Measurements from ENCODE around the gene PTPRO. TPM values are rescaled to one million over a fixed set of nuclear protein-coding genes. Genes with fewer than 3 reads are reported as not detected.

Gene PTPRO
- total RNA-seq, 1 donor: 3.4 TPM

- Histone ChIP-seq H3K9me3 (ENCODE audit: low read depth, low read length) (no peaks in the 10 kb centered on the region), H3K4me3 (ENCODE audit: low read length) (no peak overlapping the region), H3K27me3 (ENCODE audit: insufficient read depth, low read length) (no peaks in the 10 kb centered on the region), H3K4me1 (ENCODE audit: insufficient read depth, low read length) (no peaks in the 10 kb centered on the region)
These were observed 70.7 kb downstream of the PTPRO start for GRCh38 chr12:15393037-15393436.

- Histone ChIP-seq H3K27me3 (ENCODE audit: insufficient read depth, low read length) (no peaks in the 10 kb centered on the region), H3K4me3 (ENCODE audit: low read length) (no peak overlapping the region), H3K4me1 (ENCODE audit: insufficient read depth, low read length) (no peaks in the 10 kb centered on the region), H3K9me3 (ENCODE audit: low read depth, low read length) (no peaks in the 10 kb centered on the region)
These were observed 71.7 kb downstream of the PTPRO start for GRCh38 chr12:15393995-15394394.

- Histone ChIP-seq H3K4me3 (ENCODE audit: low read length) (no peak overlapping the region), H3K4me1 (ENCODE audit: insufficient read depth, low read length) (no peaks in the 10 kb centered on the region), H3K9me3 (ENCODE audit: low read depth, low read length) (no peaks in the 10 kb centered on the region), H3K27me3 (ENCODE audit: insufficient read depth, low read length) (no peaks in the 10 kb centered on the region)
These were observed 82.2 kb downstream of the PTPRO start for GRCh38 chr12:15404485-15404884.

- no peaks in the 10 kb centered on the region for H3K27me3 ChIP-seq (ENCODE audit: insufficient read depth, low read length)
- H3K9me3 ChIP-seq (ENCODE audit: low read depth, low read length): no peaks in the 10 kb centered on the region
- H3K4me3 ChIP-seq (ENCODE audit: low read length): no peak overlapping the region
- H3K4me1 ChIP-seq (ENCODE audit: insufficient read depth, low read length): no peaks in the 10 kb centered on the region
These were observed 83.3 kb downstream of the PTPRO start for GRCh38 chr12:15405606-15406005.

GRCh38 chr12:15407025-15407424 is 84.7 kb downstream of the PTPRO start:
- Histone ChIP-seq H3K9me3 (ENCODE audit: low read depth, low read length) (no peaks in the 10 kb centered on the region), H3K4me3 (ENCODE audit: low read length) (no peak overlapping the region), H3K4me1 (ENCODE audit: insufficient read depth, low read length) (no peaks in the 10 kb centered on the region), H3K27me3 (ENCODE audit: insufficient read depth, low read length) (no peaks in the 10 kb centered on the region)

GRCh38 chr12:15411842-15412241 is 89.5 kb downstream of the PTPRO start:
- H3K27me3 ChIP-seq (ENCODE audit: insufficient read depth, low read length): no peaks in the 10 kb centered on the region
- no peak overlapping the region for H3K4me3 ChIP-seq (ENCODE audit: low read length)
- no peaks in the 10 kb centered on the region for H3K9me3 ChIP-seq (ENCODE audit: low read depth, low read length)
- H3K4me1 ChIP-seq (ENCODE audit: insufficient read depth, low read length): no peaks in the 10 kb centered on the region

- Histone ChIP-seq H3K27me3 (ENCODE audit: insufficient read depth, low read length) (no peaks in the 10 kb centered on the region), H3K4me1 (ENCODE audit: insufficient read depth, low read length) (no peaks in the 10 kb centered on the region), H3K9me3 (ENCODE audit: low read depth, low read length) (no peaks in the 10 kb centered on the region), H3K4me3 (ENCODE audit: low read length) (no peak overlapping the region)
These were observed 95.4 kb downstream of the PTPRO start for GRCh38 chr12:15417691-15418090.

GRCh38 chr12:15423629-15424028 is 101.3 kb downstream of the PTPRO start:
- no peaks in the 10 kb centered on the region for H3K4me1 ChIP-seq (ENCODE audit: insufficient read depth, low read length)
- no peak overlapping the region for H3K4me3 ChIP-seq (ENCODE audit: low read length)
- H3K9me3 ChIP-seq (ENCODE audit: low read depth, low read length): no peaks in the 10 kb centered on the region
- no peaks in the 10 kb centered on the region for H3K27me3 ChIP-seq (ENCODE audit: insufficient read depth, low read length)

- no peaks in the 10 kb centered on the region for H3K4me1 ChIP-seq (ENCODE audit: insufficient read depth, low read length)
- H3K4me3 ChIP-seq (ENCODE audit: low read length): no peak overlapping the region
- H3K9me3 ChIP-seq (ENCODE audit: low read depth, low read length): no peaks in the 10 kb centered on the region
- peaks cover 8% of the 10 kb centered on the region for H3K27me3 ChIP-seq (ENCODE audit: insufficient read depth, low read length)
These were observed 105.6 kb downstream of the PTPRO start for GRCh38 chr12:15427913-15428312.

- Histone ChIP-seq H3K4me1 (ENCODE audit: insufficient read depth, low read length) (no peaks in the 10 kb centered on the region), H3K4me3 (ENCODE audit: low read length) (no peak overlapping the region), H3K9me3 (ENCODE audit: low read depth, low read length) (no peaks in the 10 kb centered on the region), H3K27me3 (ENCODE audit: insufficient read depth, low read length) (peaks cover 8% of the 10 kb centered on the region)
These were observed 106.3 kb downstream of the PTPRO start for GRCh38 chr12:15428632-15429031.

- Histone ChIP-seq H3K27me3 (ENCODE audit: insufficient read depth, low read length) (peaks cover 8% of the 10 kb centered on the region), H3K9me3 (ENCODE audit: low read depth, low read length) (no peaks in the 10 kb centered on the region), H3K4me1 (ENCODE audit: insufficient read depth, low read length) (no peaks in the 10 kb centered on the region), H3K4me3 (ENCODE audit: low read length) (no peak overlapping the region)
These were observed 107.0 kb downstream of the PTPRO start for GRCh38 chr12:15429262-15429661.

- H3K9me3 ChIP-seq (ENCODE audit: low read depth, low read length): no peaks in the 10 kb centered on the region
- H3K4me3 ChIP-seq (ENCODE audit: low read length): no peak overlapping the region
- no peaks in the 10 kb centered on the region for H3K4me1 ChIP-seq (ENCODE audit: insufficient read depth, low read length)
- no peaks in the 10 kb centered on the region for H3K27me3 ChIP-seq (ENCODE audit: insufficient read depth, low read length)
These were observed 113.3 kb downstream of the PTPRO start for GRCh38 chr12:15435597-15435996.

GRCh38 chr12:15439459-15439858 is 117.2 kb downstream of the PTPRO start:
- H3K4me1 ChIP-seq (ENCODE audit: insufficient read depth, low read length): no peaks in the 10 kb centered on the region
- no peak overlapping the region for H3K4me3 ChIP-seq (ENCODE audit: low read length)
- no peaks in the 10 kb centered on the region for H3K9me3 ChIP-seq (ENCODE audit: low read depth, low read length)
- no peaks in the 10 kb centered on the region for H3K27me3 ChIP-seq (ENCODE audit: insufficient read depth, low read length)

- H3K4me1 ChIP-seq (ENCODE audit: insufficient read depth, low read length): no peaks in the 10 kb centered on the region
- no peak overlapping the region for H3K4me3 ChIP-seq (ENCODE audit: low read length)
- H3K9me3 ChIP-seq (ENCODE audit: low read depth, low read length): no peaks in the 10 kb centered on the region
- H3K27me3 ChIP-seq (ENCODE audit: insufficient read depth, low read length): no peaks in the 10 kb centered on the region
These were observed 120.7 kb downstream of the PTPRO start for GRCh38 chr12:15443050-15443449.

- H3K4me1 ChIP-seq (ENCODE audit: insufficient read depth, low read length): no peaks in the 10 kb centered on the region
- no peak overlapping the region for H3K4me3 ChIP-seq (ENCODE audit: low read length)
These were observed 121.3 kb downstream of the PTPRO start for GRCh38 chr12:15443611-15444010.

GRCh38 chr12:15444523-15444922 is 122.2 kb downstream of the PTPRO start:
- no peaks in the 10 kb centered on the region for H3K27me3 ChIP-seq (ENCODE audit: insufficient read depth, low read length)
- H3K9me3 ChIP-seq (ENCODE audit: low read depth, low read length): no peaks in the 10 kb centered on the region
- no peaks in the 10 kb centered on the region for H3K4me1 ChIP-seq (ENCODE audit: insufficient read depth, low read length)
- no peak overlapping the region for H3K4me3 ChIP-seq (ENCODE audit: low read length)

More at GRCh38 chr12:15443611-15444010, 121.3 kb downstream of the PTPRO start:
- H3K27me3 ChIP-seq (ENCODE audit: insufficient read depth, low read length): no peaks in the 10 kb centered on the region
- H3K9me3 ChIP-seq (ENCODE audit: low read depth, low read length): no peaks in the 10 kb centered on the region

GRCh38 chr12:15446807-15447206 is 124.5 kb downstream of the PTPRO start:
- Histone ChIP-seq H3K4me1 (ENCODE audit: insufficient read depth, low read length) (no peaks in the 10 kb centered on the region), H3K4me3 (ENCODE audit: low read length) (no peak overlapping the region), H3K9me3 (ENCODE audit: low read depth, low read length) (no peaks in the 10 kb centered on the region), H3K27me3 (ENCODE audit: insufficient read depth, low read length) (no peaks in the 10 kb centered on the region)
